ENCODE measurements around the gene LCN2. TPM values are rescaled to one million over a fixed set of nuclear protein-coding genes. Genes with fewer than 3 reads are reported as not detected.
"Not testable (repeated sequence)": the region's sequence is repeated elsewhere in the genome, so short reads cannot be mapped to it uniquely, and the experiment has no call there.

LCN2 gene
- total RNA-seq, 2 experiments from 2014 or later, result not detected

DNA sequence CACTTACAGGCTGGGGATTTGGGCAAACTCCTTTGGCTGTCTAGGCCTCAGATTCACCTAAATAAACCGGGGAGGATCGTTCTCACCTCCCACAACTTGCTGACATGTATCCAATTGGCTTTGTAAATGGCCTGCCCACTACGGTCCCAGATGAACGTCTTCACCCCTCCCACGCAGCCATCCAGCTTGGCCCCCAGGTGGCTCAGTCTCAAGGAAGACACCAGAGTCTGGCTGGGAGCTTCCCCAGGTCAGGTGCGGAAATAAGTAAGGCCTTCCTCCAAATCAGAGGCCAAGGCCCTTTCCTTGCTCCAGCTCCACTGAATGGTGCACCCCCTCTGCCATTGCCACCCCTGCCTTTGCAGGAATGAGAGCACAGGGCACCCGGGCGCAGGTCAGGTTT is 30.7 kb downstream of the LCN2 start:
- peaks cover 7% of the 10 kb centered on the region for H3K4me1 Mint-ChIP-seq
- intact Hi-C loops (cut with DNase I, micrococcal nuclease), result no loop called here
- H3K4me3 Mint-ChIP-seq, result no peak overlapping the region
- ChIA-PET POLR2A (interaction anchor here (0.6 kb wide), 1 partner anchor 770 kb away, joined by 3 read pairs; no protein-coding TSS in a partner anchor), CTCF (no interaction called here)
- H3K27me3 Mint-ChIP-seq, result no peaks in the 10 kb centered on the region
- H3K9me3 Mint-ChIP-seq (ENCODE audit: low read depth), result no peaks in the 10 kb centered on the region
- DNase-seq (no peak), ATAC-seq (no peak)
- no peak overlapping the region for H3K27ac Mint-ChIP-seq
- H3K36me3 Mint-ChIP-seq (ENCODE audit: low read depth), result peaks cover 34% of the 10 kb centered on the region

GRCh38 chr9:128180447-128180846 is 31.2 kb downstream of the LCN2 start:
- no peak overlapping the region for H3K27ac Mint-ChIP-seq
- peaks cover 7% of the 10 kb centered on the region for H3K4me1 Mint-ChIP-seq
- H3K4me3 Mint-ChIP-seq, result no peak overlapping the region
- ChIA-PET CTCF (no interaction called here), POLR2A (interaction anchor here (0.6 kb wide), 1 partner anchor 769 kb away, joined by 3 read pairs; no protein-coding TSS in a partner anchor)
- no peaks in the 10 kb centered on the region for H3K9me3 Mint-ChIP-seq (ENCODE audit: low read depth)
- H3K36me3 Mint-ChIP-seq (ENCODE audit: low read depth), result peaks cover 36% of the 10 kb centered on the region
- ATAC-seq (no peak), DNase-seq (no peak)
- H3K27me3 Mint-ChIP-seq, result no peaks in the 10 kb centered on the region
- intact Hi-C loops (cut with DNase I, micrococcal nuclease), result no loop called here

DNA sequence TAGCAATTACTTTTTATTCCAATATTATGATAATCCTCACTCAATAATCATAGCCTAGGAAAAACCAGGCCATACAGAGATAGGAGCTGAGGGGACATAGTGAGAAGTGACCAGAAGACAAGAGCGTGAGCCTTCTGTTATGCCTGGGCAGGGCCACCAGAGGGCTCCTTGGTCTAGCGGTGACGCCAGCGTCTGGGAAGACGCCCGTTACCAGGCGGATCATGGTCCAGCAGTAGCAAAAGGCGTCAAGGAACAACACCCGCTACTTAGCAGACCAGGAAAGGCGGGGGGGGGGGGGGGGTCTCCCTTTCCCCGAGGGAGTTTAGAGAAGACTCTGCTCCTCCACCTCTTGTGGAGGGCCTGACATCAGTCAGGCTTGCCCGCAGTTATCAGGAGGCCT is 32.2 kb downstream of the LCN2 start:
- H3K36me3 Mint-ChIP-seq (ENCODE audit: low read depth), result peaks cover 40% of the 10 kb centered on the region
- H3K9me3 Mint-ChIP-seq (ENCODE audit: low read depth); H3K4me3 Mint-ChIP-seq; DNase-seq; intact Hi-C loops (cut with DNase I, micrococcal nuclease); H3K4me1 Mint-ChIP-seq; H3K27ac Mint-ChIP-seq; POLR2A ChIA-PET; ATAC-seq; H3K27me3 Mint-ChIP-seq: not testable (repeated sequence)
- CTCF ChIA-PET, result interaction anchor here (0.6 to 0.7 kb wide), 2 partner anchors 59 to 1527 kb away, joined by 3 read pairs; no protein-coding TSS in a partner anchor

DNA sequence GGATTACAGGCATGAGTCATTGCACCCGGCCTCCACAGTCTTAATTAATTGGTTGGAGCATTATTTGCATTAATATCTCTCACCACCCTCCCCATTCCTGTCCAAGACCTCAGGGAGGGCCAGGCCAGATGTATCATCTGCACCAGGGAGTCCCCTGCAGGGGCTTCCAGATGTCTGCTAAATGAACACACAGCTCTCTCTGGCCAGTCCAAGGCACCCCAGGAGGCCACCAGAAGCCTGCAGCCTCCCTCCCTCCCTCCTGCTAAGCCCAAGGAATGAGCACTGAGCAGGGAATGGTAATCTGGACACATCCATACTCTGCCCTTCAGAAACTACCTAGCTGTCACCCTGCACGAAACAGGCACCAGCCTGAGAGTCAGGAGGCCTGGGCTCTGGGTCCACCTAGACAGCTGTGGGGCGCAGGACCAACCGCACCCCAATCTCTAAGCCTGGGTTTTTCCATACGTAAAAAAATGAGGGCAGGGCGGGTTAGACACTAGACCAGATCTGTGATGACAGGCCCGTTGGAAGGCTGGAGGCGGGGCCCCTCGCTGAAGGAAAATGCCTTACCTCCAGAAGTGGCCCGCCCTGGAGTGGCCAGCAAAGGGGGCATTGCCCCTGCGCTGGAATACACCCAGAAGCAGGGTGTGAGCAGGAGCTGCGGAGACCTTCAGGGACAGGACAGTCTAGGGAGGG is 33.8 kb downstream of the LCN2 start:
- peaks cover 42% of the 10 kb centered on the region for H3K36me3 Mint-ChIP-seq (ENCODE audit: low read depth)
- H3K27ac Mint-ChIP-seq, result no peak overlapping the region

DNA sequence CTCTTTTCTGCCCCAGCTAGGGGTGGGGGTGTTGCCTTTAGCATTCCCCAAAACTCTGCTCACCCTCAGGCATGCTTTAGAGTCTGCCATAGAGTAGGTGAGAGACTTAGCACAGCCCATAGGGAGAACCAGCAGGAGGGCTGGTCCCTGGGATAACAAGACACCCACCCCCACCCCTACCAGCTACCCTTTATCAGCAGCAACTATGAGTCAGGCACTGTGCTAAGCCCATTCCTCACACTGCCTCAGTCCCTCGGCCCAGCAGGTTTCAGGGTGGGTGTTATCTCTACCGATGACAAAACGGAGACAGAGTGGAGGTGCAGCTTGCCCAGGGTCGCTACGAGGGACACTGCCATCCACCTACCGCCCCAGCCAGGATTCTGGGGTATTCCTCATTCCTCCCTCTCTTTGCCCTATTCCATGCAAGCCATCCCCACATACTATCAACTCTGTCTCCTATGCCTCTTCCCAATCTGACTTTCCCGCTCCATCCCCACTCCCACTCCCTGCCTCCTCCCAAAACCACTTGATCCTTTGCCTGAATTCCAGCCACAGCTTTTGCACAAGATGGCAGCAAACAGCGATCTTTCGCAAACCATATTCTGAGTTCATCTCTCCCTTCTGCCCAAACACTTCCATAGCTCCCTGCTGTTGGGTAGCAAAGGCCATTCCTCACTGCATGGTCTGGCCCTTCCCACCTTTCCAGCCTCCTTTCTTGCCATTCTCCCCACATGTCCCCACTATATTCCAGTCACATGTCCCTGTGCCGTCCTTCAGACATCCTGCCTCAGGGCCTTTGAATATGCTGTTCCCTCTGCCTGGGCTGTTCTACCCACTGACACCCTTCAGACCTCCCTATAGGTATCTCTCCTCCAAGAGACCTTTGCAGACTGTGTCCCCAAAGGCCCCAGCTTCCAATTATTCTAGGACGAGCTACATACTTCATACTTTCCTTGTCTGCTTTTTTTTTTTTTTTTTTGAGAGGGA is 37.0 kb downstream of the LCN2 start:
- DNase-seq (no peak), ATAC-seq (no peak)
- Mint-ChIP-seq H3K9me3 (ENCODE audit: low read depth) (no peaks in the 10 kb centered on the region), H3K4me3 (no peak overlapping the region), H3K27me3 (no peaks in the 10 kb centered on the region), H3K4me1 (peaks cover 29% of the 10 kb centered on the region), H3K27ac (no peak overlapping the region), H3K36me3 (ENCODE audit: low read depth) (peaks cover 33% of the 10 kb centered on the region)
- POLR2A ChIA-PET, result interaction anchor here (0.7 kb wide), 1 partner anchor 38 kb away, joined by 6 read pairs; no protein-coding TSS in a partner anchor
- CTCF ChIA-PET, result interaction anchor here (0.7 to 1.8 kb wide), 4 partner anchors 14 to 955 kb away, joined by 3 to 6 read pairs (median 4); no protein-coding TSS in a partner anchor
- intact Hi-C loops (cut with DNase I, micrococcal nuclease), result no loop called here

More for the DNA sequence above, 33.8 kb downstream of the LCN2 start:
- POLR2A ChIA-PET, result no interaction called here
- ATAC-seq (peak; percentile 11), DNase-seq (no peak)
- CTCF ChIA-PET, result interaction anchor here (0.7 to 1.3 kb wide), 6 partner anchors 8 to 90 kb away, joined by 3 to 5 read pairs (median 3); no protein-coding TSS in a partner anchor
- peaks cover 11% of the 10 kb centered on the region for H3K4me1 Mint-ChIP-seq
- no peaks in the 10 kb centered on the region for H3K27me3 Mint-ChIP-seq
- intact Hi-C loops (cut with DNase I, micrococcal nuclease), result no loop called here
- no peak overlapping the region for H3K4me3 Mint-ChIP-seq
- H3K9me3 Mint-ChIP-seq (ENCODE audit: low read depth), result no peaks in the 10 kb centered on the region

- H3K4me1 Mint-ChIP-seq, result peaks cover 29% of the 10 kb centered on the region
- H3K4me3 Mint-ChIP-seq, result no peak overlapping the region
- H3K36me3 Mint-ChIP-seq (ENCODE audit: low read depth), result peaks cover 33% of the 10 kb centered on the region
- DNase-seq (no peak), ATAC-seq (no peak)
- no peaks in the 10 kb centered on the region for H3K9me3 Mint-ChIP-seq (ENCODE audit: low read depth)
- no peak overlapping the region for H3K27ac Mint-ChIP-seq
- POLR2A ChIA-PET, result no interaction called here
- intact Hi-C loops (cut with DNase I, micrococcal nuclease), result no loop called here
- CTCF ChIA-PET, result interaction anchor here (0.6 to 1.8 kb wide), 6 partner anchors 12 to 381 kb away, joined by 3 to 6 read pairs (median 4); no protein-coding TSS in a partner anchor
- no peaks in the 10 kb centered on the region for H3K27me3 Mint-ChIP-seq
Measured at GRCh38 chr9:128187361-128187760, 38.1 kb downstream of the LCN2 start.

- POLR2A ChIA-PET, result no interaction called here
- intact Hi-C loops (cut with DNase I, micrococcal nuclease), result no loop called here
- DNase-seq (no peak), ATAC-seq (no peak)
- H3K27ac Mint-ChIP-seq, result no peak overlapping the region
- H3K4me3 Mint-ChIP-seq, result no peak overlapping the region
- CTCF ChIA-PET, result interaction anchor here (0.7 to 1.8 kb wide), 3 partner anchors 13 to 381 kb away, joined by 3 read pairs; no protein-coding TSS in a partner anchor
- H3K27me3 Mint-ChIP-seq, result no peaks in the 10 kb centered on the region
- H3K36me3 Mint-ChIP-seq (ENCODE audit: low read depth), result peaks cover 28% of the 10 kb centered on the region
- peaks cover 35% of the 10 kb centered on the region for H3K4me1 Mint-ChIP-seq
- no peaks in the 10 kb centered on the region for H3K9me3 Mint-ChIP-seq (ENCODE audit: low read depth)
Measured at GRCh38 chr9:128188209-128188608, 39.0 kb downstream of the LCN2 start.

DNA sequence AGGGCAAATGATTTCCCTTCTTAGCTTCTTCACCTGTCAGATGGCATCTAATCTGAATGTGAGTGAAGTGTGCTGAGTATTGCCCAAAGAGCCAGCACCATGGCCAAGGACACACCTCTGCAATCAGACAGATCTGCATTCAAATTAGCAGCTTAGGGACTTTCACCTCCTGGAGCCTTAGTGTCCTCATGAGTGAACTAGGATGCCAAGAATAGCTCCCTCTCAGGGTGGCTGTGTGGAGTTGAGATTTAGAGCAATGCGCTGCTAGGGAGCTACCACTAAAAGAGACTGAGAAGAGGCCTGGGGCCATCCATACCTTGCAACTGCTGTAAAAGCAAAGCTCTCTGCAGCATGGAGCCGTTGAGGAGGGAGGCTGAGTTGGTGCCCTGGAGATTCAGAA is 40.8 kb downstream of the LCN2 start:
- POLR2A ChIA-PET, result interaction anchor here (0.6 kb wide), 1 partner anchor 17 kb away, joined by 3 read pairs; no protein-coding TSS in a partner anchor

GRCh38 chr9:128190516-128191405 is 41.5 kb downstream of the LCN2 start:
- ATAC-seq (peak; percentile 41), DNase-seq (peak; percentile 24)
- H3K36me3 Mint-ChIP-seq (ENCODE audit: low read depth), result peaks cover 23% of the 10 kb centered on the region
- peaks cover 28% of the 10 kb centered on the region for H3K4me1 Mint-ChIP-seq
- peak overlapping the region; percentile 87 for H3K4me3 Mint-ChIP-seq
- H3K27me3 Mint-ChIP-seq, result no peaks in the 10 kb centered on the region
- CTCF ChIA-PET, result interaction anchor here (0.6 to 1.5 kb wide), 9 partner anchors 11 to 651 kb away, joined by 3 to 7 read pairs (median 3); partner anchors contain the start of gene PKN3
- POLR2A ChIA-PET, result interaction anchor here (0.6 kb wide), 2 partner anchors 86 to 1435 kb away, joined by 3 read pairs; partner anchors contain the start of gene NTMT1
- peak overlapping the region; percentile 85 for H3K27ac Mint-ChIP-seq
- intact Hi-C loops (cut with DNase I, micrococcal nuclease), result loop anchor here (1.0 to 5.0 kb wide), 6 partner anchors 13 to 151 kb away; partner anchors contain the start of genes BBLN (in 1 of the 2), COQ4 (in 1 of the 2), DNM1 (in 1 of the 2) and TRUB2 (in 1 of the 2)
- no peaks in the 10 kb centered on the region for H3K9me3 Mint-ChIP-seq (ENCODE audit: low read depth)

More for the DNA sequence above, 40.8 kb downstream of the LCN2 start:
- H3K4me1 Mint-ChIP-seq, result peaks cover 28% of the 10 kb centered on the region
- H3K36me3 Mint-ChIP-seq (ENCODE audit: low read depth), result peaks cover 28% of the 10 kb centered on the region
- no peaks in the 10 kb centered on the region for H3K27me3 Mint-ChIP-seq
- H3K4me3 Mint-ChIP-seq, result peak overlapping the region; percentile 87
- H3K9me3 Mint-ChIP-seq (ENCODE audit: low read depth), result no peaks in the 10 kb centered on the region
- CTCF ChIA-PET, result interaction anchor here (0.6 to 1.5 kb wide), 6 partner anchors 11 to 604 kb away, joined by 3 to 7 read pairs (median 4); partner anchors contain the start of gene BBLN
- peak overlapping the region; percentile 5 for H3K27ac Mint-ChIP-seq
- ATAC-seq (peak; percentile 13), DNase-seq (no peak)
- intact Hi-C loops (cut with DNase I, micrococcal nuclease), result loop anchor here (2.0 to 5.0 kb wide), 2 partner anchors 61 to 132 kb away; partner anchors contain the start of genes COQ4 (in 1 of the 2) and TRUB2 (in 1 of the 2)

All from activated CD4-positive, alpha-beta T cell treated with anti-CD3 and anti-CD28 coated beads for 36 hours (primary cell).